ENCODE results near the gene PPWD1. TPM values are rescaled to one million over a fixed set of nuclear protein-coding genes. Genes with fewer than 3 reads are reported as not detected.

The PPWD1 gene
- total and polyA plus RNA-seq, 8 donors = 9.3 to 159 (median 50.6) TPM

- Histone ChIP-seq H3K4me3 (no peak overlapping the region), H3K36me3 (no peaks in the 10 kb centered on the region), H3K27me3 (no peaks in the 10 kb centered on the region), H3K27ac (no peak overlapping the region), H3K9me3 (no peaks in the 10 kb centered on the region), H3K4me1 (no peaks in the 10 kb centered on the region)
- TF ChIP-seq POLR2A (IDR thresholded peaks at IDR 0.05) (no peak), CTCF (IDR thresholded peaks at IDR 0.05) (no peak), POLR2AphosphoS5 (IDR thresholded peaks at IDR 0.05) (no peak), EP300 (IDR thresholded peaks at IDR 0.05) (no peak)
- 85 to 95% (median 94%) methylated on average over 6 of the region's 6 CpGs for WGBS, 5 donors
- intact Hi-C loops (cut with DNase I; ENCODE audit: low total_unique reads) = no loop called here
- no peak for DNase-seq
Observed at GRCh38 chr5:65535529-65535987, 27.5 kb upstream of the PPWD1 start.

GRCh38 chr5:65539827-65540226 lies 23.3 kb upstream of the PPWD1 start:
- Histone ChIP-seq H3K27me3 (no peaks in the 10 kb centered on the region), H3K36me3 (no peaks in the 10 kb centered on the region), H3K9me3 (no peaks in the 10 kb centered on the region), H3K4me3 (no peak overlapping the region), H3K27ac (no peak overlapping the region), H3K4me1 (no peaks in the 10 kb centered on the region)
- TF ChIP-seq POLR2AphosphoS5 (IDR thresholded peaks at IDR 0.05) (no peak), EP300 (IDR thresholded peaks at IDR 0.05) (no peak), POLR2A (IDR thresholded peaks at IDR 0.05) (no peak), CTCF (IDR thresholded peaks at IDR 0.05) (no peak)
- no peak for DNase-seq
- intact Hi-C loops (cut with DNase I; ENCODE audit: low total_unique reads) = no loop called here

- intact Hi-C loops (cut with DNase I; ENCODE audit: low total_unique reads) = no loop called here
- Histone ChIP-seq H3K27ac (no peak overlapping the region), H3K9me3 (no peaks in the 10 kb centered on the region), H3K4me3 (no peak overlapping the region), H3K36me3 (no peaks in the 10 kb centered on the region), H3K4me1 (no peaks in the 10 kb centered on the region), H3K27me3 (no peaks in the 10 kb centered on the region)
- no peak for TF ChIP-seq CTCF (IDR thresholded peaks at IDR 0.05)
- no peak for TF ChIP-seq POLR2AphosphoS5 (IDR thresholded peaks at IDR 0.05)
- TF ChIP-seq POLR2A (IDR thresholded peaks at IDR 0.05) = no peak
- TF ChIP-seq EP300 (IDR thresholded peaks at IDR 0.05) = no peak
- 93 to 99% (median 97%) methylated on average over 4 of the region's 4 CpGs for WGBS, 5 donors
- no peak for DNase-seq
Observed at GRCh38 chr5:65544473-65544872, 18.6 kb upstream of the PPWD1 start.

- H3K4me3 ChIP-seq = no peak overlapping the region
- H3K9me3 ChIP-seq = no peaks in the 10 kb centered on the region
- H3K4me1 ChIP-seq = no peaks in the 10 kb centered on the region
- no peak for DNase-seq
- TF ChIP-seq POLR2AphosphoS5 (IDR thresholded peaks at IDR 0.05) = no peak
- WGBS, 5 donors = 76 to 99% (median 91%) methylated on average over 5 of the region's 5 CpGs
- no peak overlapping the region for H3K27ac ChIP-seq
- H3K36me3 ChIP-seq = no peaks in the 10 kb centered on the region
- H3K27me3 ChIP-seq = no peaks in the 10 kb centered on the region
- intact Hi-C loops (cut with DNase I; ENCODE audit: low total_unique reads) = no loop called here
Observed at GRCh38 chr5:65546141-65546540, 17.0 kb upstream of the PPWD1 start.

GRCh38 chr5:65548281-65548680 lies 14.8 kb upstream of the PPWD1 start:
- no peak for DNase-seq
- 85 to 93% (median 92%) methylated on average over 7 of the region's 7 CpGs for WGBS, 5 donors
- intact Hi-C loops (cut with DNase I; ENCODE audit: low total_unique reads) = no loop called here
- TF ChIP-seq POLR2AphosphoS5 (IDR thresholded peaks at IDR 0.05) = no peak
- no peak for TF ChIP-seq EP300 (IDR thresholded peaks at IDR 0.05)
- no peak for TF ChIP-seq POLR2A (IDR thresholded peaks at IDR 0.05)
- no peak overlapping the region for H3K4me3 ChIP-seq
- no peak overlapping the region for H3K27ac ChIP-seq
- no peaks in the 10 kb centered on the region for H3K9me3 ChIP-seq
- H3K27me3 ChIP-seq = no peaks in the 10 kb centered on the region
- no peaks in the 10 kb centered on the region for H3K4me1 ChIP-seq
- H3K36me3 ChIP-seq = no peaks in the 10 kb centered on the region
